Lung (tissue), 12 donors: ENCODE results near the gene EHD1. TPM values are rescaled to one million over a fixed set of nuclear protein-coding genes. Genes with fewer than 3 reads are reported as not detected.

Experiments used
- ATAC-seq: fragments of 200-7000 bp; cut with Tn5 transposase; one replicate; pipeline ENCODE4 v1.9.1; 2020; ENCODE audit warnings: moderate number of reproducible peaks; ENCODE audit not compliant: insufficient read depth, low FRiP score
- DNase-seq, 3 donors: peaks; one replicate each; pipeline ENCODE4 v3.0.0-alpha.2; 2013 to 2017
- H3K27ac ChIP-seq, 2 donors: one replicate each; pipeline ENCODE4 v1.5.1; 2013; ENCODE audit warnings: mild to moderate bottlenecking in 2 of 2, moderate library complexity in 2 of 2, control low read depth in 1 of 2, inconsistent platforms in 1 of 2, low read depth in 1 of 2, low read length in 1 of 2
- H3K27me3 ChIP-seq, 3 donors: one replicate each; pipeline ENCODE4 v1.5.1; 2013; ENCODE audit warnings: low read length in 2 of 3; ENCODE audit not compliant: control insufficient read depth in 3 of 3, insufficient read depth in 3 of 3
- H3K36me3 ChIP-seq, 4 donors: one replicate each; pipeline ENCODE4 v1.5.1; 2013; ENCODE audit warnings: low read length in 4 of 4, mild to moderate bottlenecking in 1 of 4, moderate library complexity in 1 of 4; ENCODE audit not compliant: control insufficient read depth in 4 of 4, insufficient read depth in 4 of 4
- H3K4me1 ChIP-seq, 5 donors: one replicate each; pipeline ENCODE4 v1.5.1; 2013; ENCODE audit warnings: low read length in 5 of 5, mild to moderate bottlenecking in 2 of 5, moderate library complexity in 1 of 5; ENCODE audit not compliant: control insufficient read depth in 5 of 5, insufficient read depth in 5 of 5
- H3K4me3 ChIP-seq: one replicate; pipeline ENCODE4 v1.5.1; 2013; ENCODE audit warnings: mild to moderate bottlenecking, control low read depth, moderate library complexity
- H3K9ac ChIP-seq, 2 donors: one replicate each; pipeline ENCODE4 v1.5.1; 2013; ENCODE audit warnings: low read length in 2 of 2, control low read depth in 1 of 2; ENCODE audit not compliant: insufficient read depth in 1 of 2
- H3K9me3 ChIP-seq, 4 donors: one replicate each; pipeline ENCODE4 v1.5.1; 2013; ENCODE audit warnings: low read length in 3 of 4, mild to moderate bottlenecking in 1 of 4, moderate library complexity in 1 of 4; ENCODE audit not compliant: control insufficient read depth in 4 of 4, insufficient read depth in 3 of 4
- CTCF ChIP-seq: IDR thresholded peaks from 2 replicates; pipeline ENCODE4 v1.5.1; 2012; ENCODE audit warnings: mild to moderate bottlenecking; ENCODE audit errors: control extremely low read depth, extremely low read depth
- WGBS, 2 donors: extraction: QIAGEN DNeasy Blood & Tissue Kit; methylation state at CpG; one replicate each; pipeline ENCODE4 v1.1.7; 2013; 5-methylcytosine and 5-hydroxymethylcytosine counted together
- polyA plus RNA-seq, 2 donors: library from polyadenylated mRNA; stranded (reverse); fragments of 200-250 nt; gene quantifications; one replicate each; pipeline ENCODE4 v1.2.1, GENCODE V29; 2013
- total RNA-seq, 2 donors: library from RNA; depleted of rRNA in 1 of 2; stranded (reverse); fragments of >200 nt in 1 of 2; gene quantifications; one replicate each; pipeline ENCODE4 v1.2.1, GENCODE V29; 2014 to 2021
- donor health status: control.
- donor health status: control.
- donor health status: Bipolar disorder and iron deficiency.
- donor health status: healthy.
- donor health status: DM: yes; HTN: yes; CAD: no.

The EHD1 gene
- total and polyA plus RNA-seq, 4 donors, result 42.1 to 144 (median 105) TPM

DNA sequence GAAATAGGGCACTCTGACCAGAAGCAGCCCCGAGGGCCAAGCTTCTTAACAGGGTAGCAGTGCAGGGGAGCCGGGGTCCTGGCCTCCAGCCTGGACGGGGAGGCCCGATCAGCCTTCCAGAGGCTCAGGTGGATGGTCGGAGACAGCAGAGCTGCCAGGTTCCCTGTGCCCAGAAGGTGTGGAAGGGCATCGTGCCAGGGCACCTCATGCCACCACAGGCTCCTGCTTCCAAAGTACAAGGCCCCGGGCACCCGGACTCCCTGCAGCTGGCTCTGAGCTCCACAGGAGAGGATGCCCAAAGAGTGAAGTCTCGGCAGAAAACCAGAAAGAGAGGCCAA, 14.3 kb downstream of the EHD1 start:
- Histone ChIP-seq H3K27ac (peak overlapping the region; percentile 91 to 92), H3K9me3 (peaks cover 0 to 3% (median 0%) of the 10 kb centered on the region in 4 donors), H3K4me1 (peaks cover 15 to 52% (median 30%) of the 10 kb centered on the region in 5 donors), H3K9ac (no peak overlapping the region), H3K36me3 (peaks cover 0 to 9% (median 5%) of the 10 kb centered on the region in 4 donors), H3K4me3 (no peak overlapping the region), H3K27me3 (no peaks in the 10 kb centered on the region)
- WGBS, 2 donors, result 59 to 62% methylated on average over 9 of the region's 9 CpGs
- no peak for ATAC-seq
- TF ChIP-seq CTCF, result no peak
- DNase-seq, result no peak

- no peak for ATAC-seq
- H3K27ac ChIP-seq, result peak overlapping the region; percentile 91 to 92
- H3K9me3 ChIP-seq, result peaks cover 0 to 3% (median 0%) of the 10 kb centered on the region in 4 donors
- 71 to 81% methylated on average over 23 of the region's 23 CpGs for WGBS, 2 donors
- peak; percentile 66 to 77 (median 72) for DNase-seq
- peaks cover 0 to 14% (median 7%) of the 10 kb centered on the region in 4 donors for H3K36me3 ChIP-seq
- no peak overlapping the region for H3K4me3 ChIP-seq
- H3K9ac ChIP-seq, result peak overlapping the region in 1 of 2 donors; percentile 6
- no peaks in the 10 kb centered on the region for H3K27me3 ChIP-seq
- TF ChIP-seq CTCF, result no peak
- peaks cover 15 to 47% (median 26%) of the 10 kb centered on the region in 5 donors for H3K4me1 ChIP-seq
These were observed 14.9 kb downstream of the EHD1 start for GRCh38 chr11:64863391-64864060.

- no peak for TF ChIP-seq CTCF
- H3K9me3 ChIP-seq, result peaks cover 0 to 3% (median 0%) of the 10 kb centered on the region in 4 donors
- H3K36me3 ChIP-seq, result peaks cover 0 to 18% (median 6%) of the 10 kb centered on the region in 4 donors
- peak overlapping the region in 1 of 2 donors; percentile 6 for H3K9ac ChIP-seq
- H3K27me3 ChIP-seq, result no peaks in the 10 kb centered on the region
- ATAC-seq, result no peak
- WGBS, 2 donors, result 44 to 63% methylated on average over 9 of the region's 9 CpGs
- peak; percentile 66 to 85 (median 74) for DNase-seq
- peaks cover 15 to 41% (median 26%) of the 10 kb centered on the region in 5 donors for H3K4me1 ChIP-seq
- H3K4me3 ChIP-seq, result no peak overlapping the region
- peak overlapping the region; percentile 91 to 92 for H3K27ac ChIP-seq
These were observed 15.4 kb downstream of the EHD1 start for GRCh38 chr11:64862987-64863390.
